A673 (cell line): ENCODE data around the gene NMNAT3.

Experiments
- EZH2 ChIP-seq: fragments of 200-600 bp; sonication (generic); IDR thresholded peaks from 2 replicates; pipeline ENCODE4 v1.6.1; 2017; ENCODE audit warnings: borderline replicate concordance, low read depth, mild to moderate bottlenecking, mixed read lengths, antibody characterized with exemption, low read length; ENCODE audit not compliant: poor library complexity, severe bottlenecking
- TF ChIP-seq, protein P1 (sequence below): fragments of 300-800, 200-600 bp; sonication (generic); conservative IDR thresholded peaks from 2 replicates; pipeline ENCODE4 v1.5.1; 2017; ENCODE audit warnings: low read depth, mild to moderate bottlenecking, antibody characterized with exemption, low read length, moderate library complexity, mixed read lengths

DNA sequence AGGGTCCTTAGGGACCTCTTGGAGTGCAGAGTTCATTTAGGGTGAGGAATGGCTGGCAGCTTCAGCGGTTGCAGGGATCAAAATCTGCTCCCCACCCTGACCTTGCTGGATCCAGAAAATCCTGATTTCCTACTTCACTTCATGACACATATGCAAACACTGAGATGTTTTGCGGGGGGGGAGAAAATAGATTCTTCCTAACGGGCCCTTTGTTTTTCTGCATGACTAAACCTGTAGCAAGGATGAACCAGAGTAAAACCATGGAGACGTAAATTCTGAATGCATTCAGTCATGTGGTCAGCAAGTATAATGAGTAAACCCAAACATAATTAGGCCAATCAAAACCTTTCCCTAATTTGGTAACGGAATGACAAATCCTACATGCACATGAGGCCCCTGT is 118.2 kb downstream of the NMNAT3 start:
- TF ChIP-seq, protein P1, sequence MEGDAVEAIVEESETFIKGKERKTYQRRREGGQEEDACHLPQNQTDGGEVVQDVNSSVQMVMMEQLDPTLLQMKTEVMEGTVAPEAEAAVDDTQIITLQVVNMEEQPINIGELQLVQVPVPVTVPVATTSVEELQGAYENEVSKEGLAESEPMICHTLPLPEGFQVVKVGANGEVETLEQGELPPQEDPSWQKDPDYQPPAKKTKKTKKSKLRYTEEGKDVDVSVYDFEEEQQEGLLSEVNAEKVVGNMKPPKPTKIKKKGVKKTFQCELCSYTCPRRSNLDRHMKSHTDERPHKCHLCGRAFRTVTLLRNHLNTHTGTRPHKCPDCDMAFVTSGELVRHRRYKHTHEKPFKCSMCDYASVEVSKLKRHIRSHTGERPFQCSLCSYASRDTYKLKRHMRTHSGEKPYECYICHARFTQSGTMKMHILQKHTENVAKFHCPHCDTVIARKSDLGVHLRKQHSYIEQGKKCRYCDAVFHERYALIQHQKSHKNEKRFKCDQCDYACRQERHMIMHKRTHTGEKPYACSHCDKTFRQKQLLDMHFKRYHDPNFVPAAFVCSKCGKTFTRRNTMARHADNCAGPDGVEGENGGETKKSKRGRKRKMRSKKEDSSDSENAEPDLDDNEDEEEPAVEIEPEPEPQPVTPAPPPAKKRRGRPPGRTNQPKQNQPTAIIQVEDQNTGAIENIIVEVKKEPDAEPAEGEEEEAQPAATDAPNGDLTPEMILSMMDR: no peak
- TF ChIP-seq EZH2: no peak
